ENCODE measurements around the gene OPRM1.
"Not testable (repeated sequence)": the region's sequence is repeated elsewhere in the genome, so short reads cannot be mapped to it uniquely, and the experiment has no call there.

OPRM1 gene

GRCh38 chr6:154156135-154156896 lies 117.3 kb downstream of the OPRM1 start:
- DNase-seq = peak; percentile 14

DNA sequence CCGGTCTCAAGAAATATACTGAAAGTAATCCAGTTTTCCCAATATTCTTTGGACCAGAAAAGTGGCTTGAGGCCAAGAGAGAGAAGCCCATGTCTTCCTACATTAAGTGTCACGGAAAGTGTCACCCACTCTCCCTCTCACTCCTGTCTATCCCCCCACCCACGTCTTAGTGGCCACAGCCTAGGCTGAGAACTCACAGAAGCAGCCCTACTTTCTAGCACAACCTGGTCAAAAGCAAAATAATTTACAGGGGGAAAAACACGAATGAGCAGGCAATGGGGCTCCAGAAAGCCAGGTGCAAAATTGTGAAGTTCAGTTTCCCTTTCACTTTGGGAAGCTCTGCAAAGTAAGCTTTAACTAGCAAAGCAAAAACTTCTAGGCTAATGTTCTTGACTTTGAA lies 118.0 kb downstream of the OPRM1 start:
- no peak for DNase-seq

DNA sequence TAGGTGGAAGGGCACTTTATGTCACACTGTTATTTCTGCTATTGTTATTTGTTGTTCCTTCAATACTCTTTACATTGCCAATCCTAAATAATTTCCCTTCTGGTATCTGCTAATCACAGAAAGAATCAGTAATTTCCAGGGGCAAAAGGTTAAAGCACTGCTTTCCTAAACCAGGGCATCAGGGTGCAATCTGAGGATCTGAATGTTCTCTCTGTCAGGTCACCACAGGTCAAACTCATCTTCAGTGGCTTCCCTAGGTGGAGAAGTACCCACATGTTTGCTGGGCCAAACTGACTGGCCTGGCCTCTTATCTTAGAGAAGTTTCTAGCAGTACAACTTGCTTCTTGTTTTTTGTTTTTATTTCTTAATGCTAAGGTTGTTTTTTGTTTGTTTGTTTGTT lies 118.7 kb downstream of the OPRM1 start:
- DNase-seq = no peak

GRCh38 chr6:154159126-154159525 lies 120.1 kb downstream of the OPRM1 start:
- DNase-seq = no peak

DNA sequence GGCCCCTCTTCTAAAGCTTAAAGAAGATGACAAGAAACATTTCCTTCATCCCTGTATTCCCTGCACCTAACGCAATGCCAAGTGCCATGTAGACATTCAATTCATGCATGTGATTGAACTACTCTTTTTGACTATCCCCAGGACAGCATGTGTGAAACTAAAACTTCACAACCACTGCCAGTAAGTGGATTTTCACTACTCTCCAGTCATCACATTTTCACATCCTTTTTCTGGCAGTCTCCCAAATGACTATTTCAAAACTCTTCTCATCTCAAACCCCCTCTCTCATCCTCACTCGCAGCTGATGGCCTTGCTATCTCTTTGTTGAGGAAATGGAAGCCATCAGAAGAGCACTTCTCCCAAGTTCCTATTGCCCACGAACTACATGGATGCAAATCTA lies 122.6 kb downstream of the OPRM1 start:
- DNase-seq = no peak

DNA sequence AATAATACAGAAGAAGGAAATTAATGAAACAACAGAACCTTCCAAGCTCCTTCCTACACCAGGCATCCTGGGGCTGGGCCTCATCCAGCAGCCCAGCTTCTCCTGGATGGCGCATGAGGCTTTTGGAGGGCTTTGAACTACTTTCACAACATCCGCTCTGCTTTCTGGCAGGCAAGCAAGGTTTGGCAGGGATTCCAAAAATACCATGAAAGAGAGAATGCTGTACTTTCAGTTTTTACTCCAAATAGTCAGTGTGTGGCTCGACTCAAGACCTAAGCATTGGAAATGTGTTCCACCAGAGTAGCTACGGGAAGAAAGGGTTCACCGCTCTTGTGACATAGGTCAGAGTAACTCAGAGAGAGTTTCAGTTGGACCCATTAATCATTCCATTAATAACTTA lies 125.4 kb downstream of the OPRM1 start:
- DNase-seq = no peak

GRCh38 chr6:154165478-154165877 lies 126.4 kb downstream of the OPRM1 start:
- no peak for DNase-seq

DNA sequence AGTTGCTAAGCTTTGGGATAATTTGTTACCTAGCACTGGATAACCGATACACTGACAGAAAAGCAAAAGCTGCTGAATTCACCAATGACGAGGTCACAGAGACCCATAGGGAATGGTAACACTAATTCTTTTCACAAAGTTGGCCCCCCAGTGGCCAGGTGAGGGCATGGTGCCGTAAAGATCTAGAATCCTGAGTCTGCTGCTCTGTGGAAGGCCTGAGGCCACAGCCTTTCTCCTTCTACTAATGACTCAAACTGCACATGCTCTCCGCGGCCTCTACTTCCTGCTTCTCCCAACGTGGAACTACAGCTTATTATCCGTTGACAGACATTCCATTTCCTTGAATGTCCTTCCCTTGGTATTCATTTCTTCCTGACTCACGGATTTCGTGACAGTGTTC lies 127.1 kb downstream of the OPRM1 start:
- DNase-seq = no peak

DNA sequence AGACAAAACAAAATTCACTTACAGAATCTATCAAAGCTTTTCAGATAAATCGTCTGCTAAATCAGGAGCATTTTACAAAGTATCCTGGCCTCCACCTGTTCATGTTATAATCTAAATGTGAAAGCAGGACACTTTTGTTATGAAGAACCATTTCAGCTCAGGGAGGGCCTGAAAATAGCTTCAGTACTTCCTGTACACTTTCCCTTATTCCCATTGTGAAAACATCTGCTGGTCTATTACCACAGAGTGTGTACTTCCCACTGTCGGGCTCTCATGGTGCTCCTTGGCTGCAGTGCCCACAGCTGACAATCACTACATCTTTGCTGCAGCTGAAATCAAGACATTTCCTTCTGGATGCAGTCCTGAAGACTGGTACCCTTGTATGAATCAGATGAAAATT lies 128.1 kb downstream of the OPRM1 start:
- DNase-seq = peak; percentile 20

GRCh38 chr6:154169193-154169847 lies 130.3 kb downstream of the OPRM1 start:
- no peak for DNase-seq

DNA sequence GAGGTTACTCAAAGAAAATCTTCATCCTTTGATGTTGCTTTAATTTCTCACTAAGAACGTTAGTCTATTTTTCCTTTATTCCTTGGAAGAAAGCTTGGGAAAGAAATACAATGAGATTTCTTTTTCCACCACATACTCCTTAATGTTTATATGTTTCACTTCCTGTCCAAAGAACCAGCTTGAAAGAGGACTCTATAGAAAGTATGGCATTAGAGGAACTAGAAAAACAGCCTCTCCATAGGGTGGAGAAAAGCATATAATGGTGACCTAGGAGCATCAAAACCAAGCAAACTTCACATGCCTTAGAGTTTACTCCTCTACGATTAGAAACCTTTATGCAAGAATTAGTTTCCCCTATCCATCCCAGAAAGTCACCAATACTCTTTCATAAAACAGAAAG lies 131.1 kb downstream of the OPRM1 start:
- DNase-seq = no peak

DNA sequence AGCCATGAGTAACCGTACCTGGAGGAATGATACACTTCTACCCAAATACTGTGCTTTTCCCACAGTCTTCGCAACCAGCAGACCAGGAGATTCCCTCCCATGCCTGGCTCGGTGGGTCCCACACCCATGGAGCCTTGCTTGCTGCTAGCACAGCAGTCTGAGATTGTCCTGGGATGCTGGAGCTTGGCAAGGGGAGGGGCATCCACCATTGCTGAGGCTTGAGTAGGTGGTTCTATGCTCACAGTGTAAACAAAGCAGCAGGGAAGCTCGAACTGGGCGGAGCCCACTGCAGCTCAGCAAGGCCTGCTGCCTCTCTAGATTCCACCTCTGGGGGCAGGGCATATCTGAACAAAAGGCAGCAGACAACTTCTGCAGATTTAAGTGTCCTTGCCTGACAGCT lies 133.4 kb downstream of the OPRM1 start:
- DNase-seq = not testable (repeated sequence)

DNA sequence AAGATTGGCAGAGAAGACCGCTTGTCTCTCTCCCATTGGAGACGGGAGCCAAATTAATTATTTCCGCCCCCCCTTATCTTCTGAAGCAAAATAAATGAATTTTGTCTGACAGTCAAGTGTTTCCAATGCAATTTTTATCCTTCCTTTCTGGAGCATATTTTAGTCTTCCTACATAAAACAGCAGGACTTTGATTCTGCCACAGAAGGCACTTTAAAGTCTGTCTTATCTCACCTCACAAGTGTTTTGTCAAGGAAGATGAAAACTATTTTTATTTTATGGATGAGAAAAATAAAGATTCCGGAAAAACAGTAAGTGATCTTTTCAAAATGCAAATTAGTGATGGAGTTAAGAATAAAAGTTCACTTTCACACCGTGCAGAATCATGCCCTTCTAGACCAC lies 140.4 kb downstream of the OPRM1 start:
- no peak for DNase-seq

GRCh38 chr6:154187203-154187602 lies 148.2 kb downstream of the OPRM1 start:
- DNase-seq = peak; percentile 4

- no peak for DNase-seq
These were observed 148.7 kb downstream of the OPRM1 start for GRCh38 chr6:154187714-154188113.

DNA sequence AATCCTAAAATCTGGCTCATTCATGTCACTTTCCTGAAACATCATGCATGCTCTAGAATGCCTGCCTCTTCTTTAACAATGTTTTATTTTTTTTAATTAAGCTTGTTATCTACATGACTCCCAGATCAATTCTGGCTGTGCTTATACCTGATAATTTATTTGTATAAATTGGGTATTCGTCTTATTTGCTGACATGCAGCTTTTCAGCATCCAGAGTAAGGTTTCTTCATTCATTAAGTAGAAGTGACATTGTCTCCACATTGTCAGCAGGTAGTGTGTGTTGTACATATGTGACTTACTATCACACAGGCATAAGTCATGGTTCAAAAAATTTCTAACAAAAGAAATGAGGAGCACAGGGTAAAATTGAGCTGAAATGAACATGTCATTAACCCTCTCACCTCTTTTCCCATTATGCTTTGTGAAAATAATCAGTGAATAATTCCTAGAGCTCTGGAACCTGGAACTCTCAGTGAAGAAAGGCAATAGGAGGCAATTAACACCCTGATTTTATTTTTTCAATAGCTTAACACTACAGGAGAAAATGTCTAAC lies 157.4 kb downstream of the OPRM1 start:
- no peak for DNase-seq

DNA sequence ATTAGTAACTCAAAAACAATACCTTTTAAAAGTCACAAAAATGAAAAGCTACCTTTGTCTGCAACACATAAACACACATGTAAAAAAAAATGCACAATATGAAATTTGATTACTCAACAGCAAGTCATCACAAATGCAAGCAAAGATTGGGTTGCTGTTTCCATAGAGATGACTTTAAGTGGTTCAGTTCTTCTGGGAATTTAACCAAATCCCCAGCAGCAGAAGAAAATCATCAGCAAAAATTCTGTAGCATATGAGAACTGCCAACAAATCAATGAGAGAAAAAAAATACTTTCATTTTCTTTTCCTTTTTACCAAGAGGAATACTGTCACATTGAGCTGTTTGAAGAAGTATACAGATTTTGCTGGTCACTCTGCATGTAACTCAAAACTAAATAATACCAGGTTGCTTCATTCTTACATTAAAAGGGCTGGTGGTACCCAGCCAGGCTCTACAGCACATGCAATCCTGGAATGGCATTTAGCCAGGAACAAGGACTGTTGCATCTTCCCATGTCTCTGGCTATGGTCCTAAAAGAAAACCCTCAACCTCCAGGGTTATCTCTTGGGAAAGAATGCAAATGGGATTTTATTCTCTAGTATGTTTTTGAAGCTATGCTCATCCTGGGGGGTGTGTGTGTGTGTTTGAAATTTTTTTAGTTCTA lies 158.3 kb downstream of the OPRM1 start:
- DNase-seq = no peak

DNA sequence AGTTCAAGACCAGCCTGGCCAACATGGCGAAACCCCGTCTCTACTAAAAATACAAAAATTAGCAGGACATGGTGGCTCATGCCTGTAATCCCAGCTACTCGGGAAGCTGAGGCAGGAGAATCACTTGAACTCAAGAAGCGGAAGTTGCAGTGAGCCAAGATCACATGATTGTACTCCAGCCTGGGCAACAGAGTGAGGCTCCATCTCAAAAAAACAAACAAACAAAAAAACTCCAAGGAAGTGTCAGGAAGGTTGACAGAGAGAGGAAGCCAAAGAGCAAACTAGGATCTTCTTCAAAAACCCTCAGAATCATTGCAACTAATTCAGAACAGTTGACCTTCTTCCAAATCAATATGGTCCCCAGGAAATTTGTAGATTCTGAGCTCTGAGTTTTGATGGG lies 162.6 kb downstream of the OPRM1 start:
- not testable (repeated sequence) for DNase-seq

- DNase-seq = no peak
These were observed 163.3 kb downstream of the OPRM1 start for GRCh38 chr6:154202339-154202738.

GRCh38 chr6:154202958-154203357 lies 163.9 kb downstream of the OPRM1 start:
- DNase-seq = no peak

DNA sequence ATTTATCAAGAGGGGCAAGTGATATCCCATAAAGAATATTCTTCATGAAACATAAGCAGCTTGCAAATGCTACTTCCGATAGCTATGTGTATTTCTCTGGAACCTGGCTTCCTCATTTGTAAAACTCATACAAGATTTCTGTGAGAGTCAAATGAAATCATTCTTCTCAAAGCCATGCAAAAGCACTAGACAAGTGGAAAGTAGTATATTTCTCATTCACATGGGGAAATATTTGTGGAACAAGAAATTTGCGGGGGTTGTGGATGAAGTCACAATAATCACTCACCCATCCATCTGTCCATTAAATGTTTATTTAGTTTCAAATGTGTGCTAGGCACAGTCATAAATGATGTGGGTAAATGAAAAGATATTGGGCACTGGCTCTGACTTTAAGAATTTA lies 167.1 kb downstream of the OPRM1 start:
- DNase-seq = no peak

DNA sequence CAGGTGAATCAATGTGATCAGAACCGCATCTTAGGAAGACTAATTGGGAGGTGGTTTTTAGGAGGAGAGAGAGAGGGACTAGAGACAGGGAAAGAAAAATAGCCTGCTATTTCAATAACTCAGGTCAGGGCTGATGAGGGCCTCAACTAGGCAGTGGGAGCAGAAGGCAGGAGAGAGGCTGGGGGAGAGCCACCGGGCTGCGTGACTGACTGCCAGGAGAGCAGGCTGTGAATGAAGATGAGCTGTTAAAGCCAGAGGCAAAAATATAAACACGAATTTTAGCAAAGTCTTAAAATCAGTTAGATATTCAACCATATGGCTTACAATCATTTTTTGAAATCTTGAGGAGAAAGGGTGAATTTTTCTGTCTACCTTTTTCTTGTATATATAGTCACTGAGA lies 168.0 kb downstream of the OPRM1 start:
- DNase-seq = no peak

DNA sequence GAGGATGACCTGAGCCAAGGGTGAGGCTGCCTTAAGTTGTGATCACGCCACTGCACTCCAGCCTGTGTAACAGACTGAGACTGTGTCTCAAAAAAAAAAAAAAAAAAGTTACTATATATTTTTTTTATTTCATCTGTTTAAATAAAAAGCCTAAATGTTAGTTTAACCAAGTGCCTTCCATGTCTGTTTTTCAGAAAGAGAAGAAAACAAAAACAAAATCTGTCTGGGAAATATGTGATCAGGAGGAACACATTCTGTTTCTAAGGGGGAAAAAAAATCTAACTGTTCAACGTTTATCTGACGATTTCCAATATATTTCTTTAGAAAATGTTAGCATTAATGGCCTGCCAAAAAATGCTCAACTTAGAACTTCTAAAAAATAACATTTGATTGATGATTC lies 170.5 kb downstream of the OPRM1 start:
- DNase-seq = no peak

- DNase-seq = no peak
These were observed 171.6 kb downstream of the OPRM1 start for GRCh38 chr6:154210678-154211077.

All from SHP77 treated with DMSO at 0.1 percent for 48 hours (cell line).